HEK293 (cell line): ENCODE results near the gene PIGO.

ENCODE experiments used
- IKZF3 ChIP-seq: fragments of 450-650 bp; IDR thresholded peaks from 2 replicates; pipeline ENCODE4 v1.5.0; 2018; ENCODE audit warnings: missing biosample characterization, mild to moderate bottlenecking, missing genetic modification characterization, moderate library complexity
- KLF16 ChIP-seq: fragments of 450-650 bp; formaldehyde crosslinking; IDR thresholded peaks from 2 replicates; pipeline ENCODE4 v1.5.1; 2017; ENCODE audit warnings: missing biosample characterization, missing genetic modification characterization
- YY1 ChIP-seq: fragments of 450-650 bp; formaldehyde crosslinking; IDR thresholded peaks from 2 replicates; pipeline ENCODE4 v1.5.1; 2018; ENCODE audit warnings: missing biosample characterization, missing genetic modification characterization
- ZBTB8A ChIP-seq: fragments of 450-650 bp; formaldehyde crosslinking; IDR thresholded peaks from 2 replicates; pipeline ENCODE4 v1.5.1; 2016; ENCODE audit warnings: missing biosample characterization, missing genetic modification characterization
- ZFP41 ChIP-seq: fragments of 450-650 bp; formaldehyde crosslinking; IDR thresholded peaks from 2 replicates; pipeline ENCODE4 v1.5.1; 2016; ENCODE audit warnings: missing biosample characterization, missing genetic modification characterization, borderline replicate concordance
- ZNF514 ChIP-seq: fragments of 450-650 bp; formaldehyde crosslinking; IDR thresholded peaks from 2 replicates; pipeline ENCODE4 v1.5.1; 2016; ENCODE audit warnings: missing biosample characterization, missing genetic modification characterization
- ZNF658 ChIP-seq: fragments of 450-650 bp; formaldehyde crosslinking; IDR thresholded peaks from 2 replicates; pipeline ENCODE4; 2016; ENCODE audit warnings: missing biosample characterization, missing genetic modification characterization
- ZNF701 ChIP-seq: fragments of 450-650 bp; formaldehyde crosslinking; IDR thresholded peaks from 2 replicates; pipeline ENCODE4 v1.5.1; 2016; ENCODE audit warnings: missing biosample characterization, missing genetic modification characterization
- TF ChIP-seq, protein P1 (sequence below): fragments of 450-650 bp; formaldehyde crosslinking; IDR thresholded peaks from 2 replicates; pipeline ENCODE4 v1.5.1; 2016; ENCODE audit warnings: missing biosample characterization, missing genetic modification characterization
- TF ChIP-seq, protein P2 (sequence below): fragments of 450-650 bp; formaldehyde crosslinking; IDR thresholded peaks from 2 replicates; pipeline ENCODE4 v1.5.1; 2016; ENCODE audit warnings: missing biosample characterization, missing genetic modification characterization
- TF ChIP-seq, protein P3 (sequence below): fragments of 450-650 bp; formaldehyde crosslinking; conservative IDR thresholded peaks from 2 replicates; pipeline ENCODE4 v1.5.1; 2016; ENCODE audit warnings: low read depth, missing biosample characterization, missing genetic modification characterization

DNA sequence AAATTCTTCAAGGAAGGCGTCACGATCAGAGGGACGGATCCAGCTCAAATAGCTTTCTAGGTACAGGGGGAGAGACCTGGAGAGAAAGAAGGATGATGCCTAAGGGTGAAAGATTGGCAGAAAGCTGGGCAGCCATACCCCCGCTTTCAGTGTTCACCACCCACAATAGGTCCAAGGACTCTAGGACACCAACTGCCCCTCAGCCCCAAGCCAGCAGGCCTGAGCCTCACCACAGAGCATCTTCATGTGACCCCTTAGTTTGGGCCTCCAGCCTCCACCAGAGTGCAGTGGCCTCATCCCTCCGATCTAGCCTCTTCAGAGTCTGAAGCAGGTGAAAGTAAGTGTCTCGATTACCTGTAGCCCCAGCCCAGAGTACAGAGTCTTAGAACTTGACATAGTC lies 22.2 kb downstream of the PIGO start:
- TF ChIP-seq, protein P1, sequence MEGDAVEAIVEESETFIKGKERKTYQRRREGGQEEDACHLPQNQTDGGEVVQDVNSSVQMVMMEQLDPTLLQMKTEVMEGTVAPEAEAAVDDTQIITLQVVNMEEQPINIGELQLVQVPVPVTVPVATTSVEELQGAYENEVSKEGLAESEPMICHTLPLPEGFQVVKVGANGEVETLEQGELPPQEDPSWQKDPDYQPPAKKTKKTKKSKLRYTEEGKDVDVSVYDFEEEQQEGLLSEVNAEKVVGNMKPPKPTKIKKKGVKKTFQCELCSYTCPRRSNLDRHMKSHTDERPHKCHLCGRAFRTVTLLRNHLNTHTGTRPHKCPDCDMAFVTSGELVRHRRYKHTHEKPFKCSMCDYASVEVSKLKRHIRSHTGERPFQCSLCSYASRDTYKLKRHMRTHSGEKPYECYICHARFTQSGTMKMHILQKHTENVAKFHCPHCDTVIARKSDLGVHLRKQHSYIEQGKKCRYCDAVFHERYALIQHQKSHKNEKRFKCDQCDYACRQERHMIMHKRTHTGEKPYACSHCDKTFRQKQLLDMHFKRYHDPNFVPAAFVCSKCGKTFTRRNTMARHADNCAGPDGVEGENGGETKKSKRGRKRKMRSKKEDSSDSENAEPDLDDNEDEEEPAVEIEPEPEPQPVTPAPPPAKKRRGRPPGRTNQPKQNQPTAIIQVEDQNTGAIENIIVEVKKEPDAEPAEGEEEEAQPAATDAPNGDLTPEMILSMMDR: no peak
- TF ChIP-seq, protein P2, sequence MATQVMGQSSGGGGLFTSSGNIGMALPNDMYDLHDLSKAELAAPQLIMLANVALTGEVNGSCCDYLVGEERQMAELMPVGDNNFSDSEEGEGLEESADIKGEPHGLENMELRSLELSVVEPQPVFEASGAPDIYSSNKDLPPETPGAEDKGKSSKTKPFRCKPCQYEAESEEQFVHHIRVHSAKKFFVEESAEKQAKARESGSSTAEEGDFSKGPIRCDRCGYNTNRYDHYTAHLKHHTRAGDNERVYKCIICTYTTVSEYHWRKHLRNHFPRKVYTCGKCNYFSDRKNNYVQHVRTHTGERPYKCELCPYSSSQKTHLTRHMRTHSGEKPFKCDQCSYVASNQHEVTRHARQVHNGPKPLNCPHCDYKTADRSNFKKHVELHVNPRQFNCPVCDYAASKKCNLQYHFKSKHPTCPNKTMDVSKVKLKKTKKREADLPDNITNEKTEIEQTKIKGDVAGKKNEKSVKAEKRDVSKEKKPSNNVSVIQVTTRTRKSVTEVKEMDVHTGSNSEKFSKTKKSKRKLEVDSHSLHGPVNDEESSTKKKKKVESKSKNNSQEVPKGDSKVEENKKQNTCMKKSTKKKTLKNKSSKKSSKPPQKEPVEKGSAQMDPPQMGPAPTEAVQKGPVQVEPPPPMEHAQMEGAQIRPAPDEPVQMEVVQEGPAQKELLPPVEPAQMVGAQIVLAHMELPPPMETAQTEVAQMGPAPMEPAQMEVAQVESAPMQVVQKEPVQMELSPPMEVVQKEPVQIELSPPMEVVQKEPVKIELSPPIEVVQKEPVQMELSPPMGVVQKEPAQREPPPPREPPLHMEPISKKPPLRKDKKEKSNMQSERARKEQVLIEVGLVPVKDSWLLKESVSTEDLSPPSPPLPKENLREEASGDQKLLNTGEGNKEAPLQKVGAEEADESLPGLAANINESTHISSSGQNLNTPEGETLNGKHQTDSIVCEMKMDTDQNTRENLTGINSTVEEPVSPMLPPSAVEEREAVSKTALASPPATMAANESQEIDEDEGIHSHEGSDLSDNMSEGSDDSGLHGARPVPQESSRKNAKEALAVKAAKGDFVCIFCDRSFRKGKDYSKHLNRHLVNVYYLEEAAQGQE (tag by site-specific recombination): no peak
- TF ChIP-seq ZNF514 (tag by site-specific recombination) (no peak), ZBTB8A (tag by site-specific recombination) (no peak), IKZF3 (tag by site-specific recombination) (no peak), ZNF701 (no peak), YY1 (tag by site-specific recombination) (no peak), KLF16 (tag by site-specific recombination) (no peak), ZNF658 (tag by site-specific recombination) (no peak), ZFP41 (no peak)
- TF ChIP-seq, protein P3, sequence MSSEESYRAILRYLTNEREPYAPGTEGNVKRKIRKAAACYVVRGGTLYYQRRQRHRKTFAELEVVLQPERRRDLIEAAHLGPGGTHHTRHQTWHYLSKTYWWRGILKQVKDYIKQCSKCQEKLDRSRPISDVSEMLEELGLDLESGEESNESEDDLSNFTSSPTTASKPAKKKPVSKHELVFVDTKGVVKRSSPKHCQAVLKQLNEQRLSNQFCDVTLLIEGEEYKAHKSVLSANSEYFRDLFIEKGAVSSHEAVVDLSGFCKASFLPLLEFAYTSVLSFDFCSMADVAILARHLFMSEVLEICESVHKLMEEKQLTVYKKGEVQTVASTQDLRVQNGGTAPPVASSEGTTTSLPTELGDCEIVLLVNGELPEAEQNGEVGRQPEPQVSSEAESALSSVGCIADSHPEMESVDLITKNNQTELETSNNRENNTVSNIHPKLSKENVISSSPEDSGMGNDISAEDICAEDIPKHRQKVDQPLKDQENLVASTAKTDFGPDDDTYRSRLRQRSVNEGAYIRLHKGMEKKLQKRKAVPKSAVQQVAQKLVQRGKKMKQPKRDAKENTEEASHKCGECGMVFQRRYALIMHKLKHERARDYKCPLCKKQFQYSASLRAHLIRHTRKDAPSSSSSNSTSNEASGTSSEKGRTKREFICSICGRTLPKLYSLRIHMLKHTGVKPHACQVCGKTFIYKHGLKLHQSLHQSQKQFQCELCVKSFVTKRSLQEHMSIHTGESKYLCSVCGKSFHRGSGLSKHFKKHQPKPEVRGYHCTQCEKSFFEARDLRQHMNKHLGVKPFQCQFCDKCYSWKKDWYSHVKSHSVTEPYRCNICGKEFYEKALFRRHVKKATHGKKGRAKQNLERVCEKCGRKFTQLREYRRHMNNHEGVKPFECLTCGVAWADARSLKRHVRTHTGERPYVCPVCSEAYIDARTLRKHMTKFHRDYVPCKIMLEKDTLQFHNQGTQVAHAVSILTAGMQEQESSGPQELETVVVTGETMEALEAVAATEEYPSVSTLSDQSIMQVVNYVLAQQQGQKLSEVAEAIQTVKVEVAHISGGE (tag by site-specific recombination): no peak
